GM12891 (cell line): ENCODE results near the gene ARL5B.

Experiments used
- POLR2A ChIP-seq: IDR thresholded peaks from 2 replicates; pipeline ENCODE4 v1.6.1; 2011; ENCODE audit warnings: low read depth, low read length, control low read depth
- POLR2AphosphoS5 ChIP-seq: IDR thresholded peaks from 2 replicates; pipeline ENCODE4 v1.6.1; 2011; ENCODE audit warnings: low read depth, low read length, control low read depth

GRCh38 chr10:18658271-18659124 lies 733 bp upstream of the ARL5B start:
- no peak; the same call in 1 of the 2 replicates for TF ChIP-seq POLR2A
- no peak for TF ChIP-seq POLR2AphosphoS5
